Fibroblast of mammary gland (primary cell): ENCODE measurements around the gene SH3GLB2.

Source experiments
- DNase-seq: peaks from one replicate; pipeline ENCODE4 v3.0.0-alpha.2; 2010; ENCODE audit warnings: low read depth
- H3K4me3 ChIP-seq: 2 replicates; pipeline ENCODE4 v1.5.1; 2011; ENCODE audit warnings: low read depth, mild to moderate bottlenecking, low read length, moderate library complexity; ENCODE audit not compliant: control insufficient read depth
- TF ChIP-seq, protein P1 (sequence below): conservative IDR thresholded peaks from 2 replicates; pipeline ENCODE4 v1.5.1; 2011; ENCODE audit warnings: low read depth, low read length, inconsistent platforms; ENCODE audit not compliant: control insufficient read depth, insufficient read depth

Gene SH3GLB2

DNA sequence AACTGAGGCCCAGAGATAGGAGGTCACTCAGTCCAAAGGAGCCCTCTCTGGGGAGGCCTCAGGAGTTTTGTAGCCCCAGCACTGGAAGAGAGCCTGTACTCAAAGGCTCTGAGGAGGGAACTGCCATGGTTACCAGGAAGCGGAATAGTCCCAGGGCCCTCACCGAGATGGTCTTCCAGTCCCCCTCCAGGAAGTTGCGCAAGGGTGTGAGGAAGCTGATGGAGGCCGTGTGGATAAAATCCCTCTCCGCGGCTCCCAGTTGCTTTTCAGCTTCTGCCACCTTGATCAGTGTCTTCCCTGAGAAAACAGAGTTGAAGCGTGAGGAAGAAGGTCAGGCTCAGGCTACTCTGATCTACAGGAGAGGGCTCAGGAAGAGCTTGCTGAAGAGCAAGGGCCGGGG lies 13.5 kb downstream of the SH3GLB2 start:
- DNase-seq, result no peak
- TF ChIP-seq, protein P1, sequence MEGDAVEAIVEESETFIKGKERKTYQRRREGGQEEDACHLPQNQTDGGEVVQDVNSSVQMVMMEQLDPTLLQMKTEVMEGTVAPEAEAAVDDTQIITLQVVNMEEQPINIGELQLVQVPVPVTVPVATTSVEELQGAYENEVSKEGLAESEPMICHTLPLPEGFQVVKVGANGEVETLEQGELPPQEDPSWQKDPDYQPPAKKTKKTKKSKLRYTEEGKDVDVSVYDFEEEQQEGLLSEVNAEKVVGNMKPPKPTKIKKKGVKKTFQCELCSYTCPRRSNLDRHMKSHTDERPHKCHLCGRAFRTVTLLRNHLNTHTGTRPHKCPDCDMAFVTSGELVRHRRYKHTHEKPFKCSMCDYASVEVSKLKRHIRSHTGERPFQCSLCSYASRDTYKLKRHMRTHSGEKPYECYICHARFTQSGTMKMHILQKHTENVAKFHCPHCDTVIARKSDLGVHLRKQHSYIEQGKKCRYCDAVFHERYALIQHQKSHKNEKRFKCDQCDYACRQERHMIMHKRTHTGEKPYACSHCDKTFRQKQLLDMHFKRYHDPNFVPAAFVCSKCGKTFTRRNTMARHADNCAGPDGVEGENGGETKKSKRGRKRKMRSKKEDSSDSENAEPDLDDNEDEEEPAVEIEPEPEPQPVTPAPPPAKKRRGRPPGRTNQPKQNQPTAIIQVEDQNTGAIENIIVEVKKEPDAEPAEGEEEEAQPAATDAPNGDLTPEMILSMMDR, result no peak

DNA sequence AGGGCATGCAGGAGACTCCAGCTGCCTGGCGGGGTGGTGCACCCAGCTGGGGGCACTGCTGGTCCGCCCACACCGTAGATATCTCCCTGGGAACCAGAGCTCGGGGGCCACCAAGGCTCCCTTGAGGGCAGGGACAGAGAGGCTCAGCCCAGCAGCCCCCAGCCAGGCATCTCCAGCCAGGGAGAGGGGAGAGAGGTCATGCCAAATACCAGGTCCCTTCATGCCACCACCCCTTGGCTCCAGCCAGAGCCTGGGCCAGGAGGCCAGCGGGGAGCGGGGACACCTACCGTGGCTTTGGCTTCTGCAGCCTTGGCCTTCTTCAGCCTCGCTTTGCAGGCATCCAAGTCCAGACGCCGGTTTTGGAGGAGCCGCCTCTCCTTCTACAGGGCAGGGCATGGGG lies 14.0 kb downstream of the SH3GLB2 start:
- TF ChIP-seq, protein P1, result no peak
- DNase-seq, result no peak
- H3K4me3 ChIP-seq, result no peak overlapping the region

More for the DNA sequence above, 13.5 kb downstream of the SH3GLB2 start:
- H3K4me3 ChIP-seq, result no peak overlapping the region

DNA sequence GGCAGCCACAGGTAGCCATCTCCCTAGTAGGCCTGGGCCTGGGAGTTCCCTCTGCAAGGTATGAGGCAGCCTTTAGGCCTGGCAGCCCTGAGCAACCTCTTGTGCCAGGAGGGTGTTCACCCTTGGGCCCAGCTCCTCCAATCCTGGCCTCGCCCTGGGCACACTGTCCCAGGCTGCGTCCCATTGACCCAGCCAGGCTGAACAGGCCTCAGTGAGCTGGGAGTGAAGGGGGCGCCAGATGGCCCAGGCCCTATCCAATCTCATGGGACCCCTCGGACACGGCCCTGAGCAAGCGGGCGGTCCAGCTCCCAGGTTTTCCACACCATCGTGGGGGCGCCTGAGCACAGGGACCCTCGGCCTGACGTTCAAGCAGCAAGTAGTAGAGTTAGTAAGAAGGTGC lies 14.5 kb downstream of the SH3GLB2 start:
- H3K4me3 ChIP-seq, result no peak overlapping the region
- no peak for DNase-seq
- TF ChIP-seq, protein P1, result no peak

DNA sequence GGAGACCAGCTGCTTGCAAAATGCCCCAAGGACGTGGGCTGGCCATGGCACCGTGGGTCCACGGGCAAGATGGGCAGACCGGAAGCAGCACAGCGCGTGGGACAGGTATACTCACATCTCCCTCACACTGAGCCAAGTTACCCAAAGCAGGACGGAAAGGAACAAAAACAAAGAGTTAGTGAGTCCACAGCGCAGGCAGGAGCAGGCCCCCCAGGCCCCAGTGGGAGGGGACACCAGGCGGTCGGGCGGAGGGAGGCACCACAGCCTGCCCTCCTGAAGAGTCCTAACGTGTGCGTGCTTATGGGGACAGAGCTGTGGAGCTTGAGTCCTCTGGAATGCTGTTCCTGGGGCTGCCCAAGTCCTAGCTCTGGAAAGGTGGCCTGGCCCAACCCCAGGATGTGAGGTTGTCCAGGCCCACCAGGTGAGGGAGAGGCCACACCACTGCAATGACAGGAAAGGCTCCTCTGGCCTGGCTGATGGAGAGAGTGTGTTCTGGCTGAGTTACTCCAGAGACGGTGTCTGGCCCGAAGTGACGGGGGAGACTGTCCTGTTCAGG lies 15.2 kb downstream of the SH3GLB2 start:
- no peak for DNase-seq
- TF ChIP-seq, protein P1, result no peak
- H3K4me3 ChIP-seq, result no peak overlapping the region

DNA sequence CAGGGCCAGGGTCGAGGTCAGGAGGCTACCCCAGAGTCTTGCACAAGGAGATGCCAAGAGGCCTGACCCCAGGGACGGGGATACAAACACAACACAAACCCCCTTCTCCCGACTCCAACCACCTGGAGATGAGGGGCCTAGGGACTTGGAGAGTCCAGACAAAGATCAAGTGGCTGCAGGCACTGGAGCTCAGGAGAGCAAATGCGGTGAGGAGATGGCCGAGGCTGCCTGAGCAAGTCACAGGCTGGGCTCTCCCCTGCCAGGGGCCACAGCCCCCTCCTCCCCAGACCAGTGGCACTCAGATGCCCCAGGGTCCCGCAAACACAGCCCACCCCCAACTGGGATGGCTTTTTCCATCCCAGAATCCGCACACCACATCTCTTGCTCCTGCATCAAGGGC lies 15.8 kb downstream of the SH3GLB2 start:
- TF ChIP-seq, protein P1, result no peak
- H3K4me3 ChIP-seq, result no peak overlapping the region
- DNase-seq, result no peak

DNA sequence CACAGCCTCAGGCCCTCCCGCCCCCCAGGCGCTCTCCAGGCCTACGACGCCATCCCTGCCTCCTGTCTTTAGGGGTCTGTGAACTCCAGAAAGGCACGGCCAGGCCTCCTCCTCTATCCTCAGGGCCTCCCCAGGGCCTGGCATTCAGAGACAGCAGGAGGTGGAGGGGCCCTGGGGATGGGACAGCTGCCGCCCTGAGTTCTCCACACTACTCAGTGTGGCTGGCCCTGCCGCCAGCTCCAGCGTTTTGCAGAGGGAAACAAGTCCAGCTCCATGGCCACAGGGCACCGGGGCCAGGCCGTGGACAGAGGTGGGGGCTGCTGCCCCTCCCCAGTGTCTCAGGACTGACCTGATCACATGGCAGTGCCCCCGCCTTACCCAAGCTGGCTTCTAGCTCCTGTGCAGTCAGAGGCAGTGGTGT lies 16.4 kb downstream of the SH3GLB2 start:
- TF ChIP-seq, protein P1, result no peak
- no peak for DNase-seq
- H3K4me3 ChIP-seq, result no peak overlapping the region

DNA sequence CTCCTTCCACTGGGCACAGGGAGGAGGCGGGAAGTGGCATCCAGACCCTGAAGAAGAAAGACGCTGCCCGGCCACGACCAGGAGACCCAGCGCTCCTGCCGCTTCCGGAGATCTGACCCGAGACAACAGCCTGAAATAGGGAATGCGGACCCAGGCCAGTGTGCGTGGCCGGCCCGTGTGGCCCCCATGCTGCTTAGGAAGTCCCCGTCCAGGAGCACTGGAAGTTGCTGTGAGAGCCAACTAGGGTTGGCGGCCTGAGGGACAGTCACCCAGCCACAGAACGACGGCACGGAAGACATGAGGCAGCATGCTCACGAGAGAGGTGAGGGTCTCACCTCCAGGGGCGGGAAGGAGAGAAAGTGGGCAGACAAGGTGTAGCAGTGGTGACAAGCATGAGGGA lies 17.0 kb downstream of the SH3GLB2 start:
- TF ChIP-seq, protein P1, result no peak
- H3K4me3 ChIP-seq, result no peak overlapping the region
- DNase-seq, result no peak
